COR-L47 (cell line): ENCODE results near the gene TF.

Experiments used
- DNase-seq: peaks from one replicate; lab custom pipeline; 2025; lab: John Stamatoyannopoulos, UW

The TF gene

GRCh38 chr3:133836497-133837158, 90.4 kb downstream of the TF start:
- no peak for DNase-seq

- DNase-seq, result no peak
Measured at GRCh38 chr3:133837487-133838295, 91.5 kb downstream of the TF start.

- no peak for DNase-seq
Measured at GRCh38 chr3:133838296-133838789, 92.2 kb downstream of the TF start.

GRCh38 chr3:133838916-133839800, 93.0 kb downstream of the TF start:
- no peak for DNase-seq

- DNase-seq, result no peak
Measured at GRCh38 chr3:133840055-133840737, 94.0 kb downstream of the TF start.

DNA sequence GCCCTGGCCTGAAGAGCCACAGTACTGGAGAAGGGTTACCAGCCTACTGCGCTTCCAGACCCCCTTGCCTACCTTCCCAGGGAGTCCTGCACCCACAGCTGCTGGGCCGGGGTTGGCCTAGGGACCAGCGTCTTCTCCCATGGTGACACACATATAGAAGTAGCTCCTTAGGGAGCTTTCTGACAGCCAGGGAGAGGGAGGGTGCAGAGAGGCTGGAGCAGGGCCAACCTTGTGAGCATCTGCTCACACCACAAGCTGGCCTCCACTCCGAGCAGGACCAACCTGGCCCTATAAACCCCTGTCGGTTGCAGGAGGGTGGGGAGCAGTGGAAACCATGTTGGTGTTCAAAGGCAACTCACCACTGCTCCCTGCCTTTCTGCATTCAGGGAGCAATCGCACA, 94.6 kb downstream of the TF start:
- DNase-seq, result no peak

GRCh38 chr3:133841196-133841595, 95.0 kb downstream of the TF start:
- DNase-seq, result no peak

DNA sequence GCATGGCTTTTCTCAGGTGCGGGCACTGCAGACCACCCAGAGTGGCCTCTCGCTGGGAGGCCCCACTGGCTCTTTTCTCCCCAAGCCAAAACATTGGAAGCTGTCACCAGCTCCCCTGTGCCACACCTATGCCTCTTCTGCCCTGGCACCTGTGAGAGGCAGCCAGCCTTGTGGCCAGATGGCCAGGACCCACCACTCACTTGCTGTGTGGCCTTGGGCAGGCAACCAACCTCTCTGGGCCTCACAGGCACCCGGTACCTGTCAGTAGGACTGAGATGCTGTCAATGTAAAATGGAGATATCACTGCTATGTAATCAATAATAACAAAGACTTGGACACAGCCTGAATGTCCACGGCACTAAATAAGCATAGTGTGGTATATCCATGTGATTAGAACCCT, 96.0 kb downstream of the TF start:
- DNase-seq, result no peak

DNA sequence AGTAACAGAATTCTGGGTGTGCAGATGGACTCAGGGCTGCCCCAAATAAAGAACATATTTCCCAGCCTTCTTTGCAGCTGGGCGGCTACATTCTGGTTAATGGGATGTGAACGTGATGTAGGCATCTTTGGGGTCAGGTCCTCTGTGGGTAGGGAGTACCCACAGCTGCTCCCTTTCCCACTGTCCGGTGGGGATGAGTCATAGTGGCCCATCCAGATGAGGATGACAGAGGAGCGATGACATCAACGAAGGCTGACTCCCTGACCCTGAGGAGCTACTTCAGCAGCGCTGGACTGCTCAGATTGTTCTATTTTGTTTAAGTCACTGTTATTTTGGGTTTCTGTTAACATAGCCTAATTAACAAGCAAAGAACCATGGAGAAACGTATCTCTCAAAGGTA, 97.4 kb downstream of the TF start:
- DNase-seq, result no peak

DNA sequence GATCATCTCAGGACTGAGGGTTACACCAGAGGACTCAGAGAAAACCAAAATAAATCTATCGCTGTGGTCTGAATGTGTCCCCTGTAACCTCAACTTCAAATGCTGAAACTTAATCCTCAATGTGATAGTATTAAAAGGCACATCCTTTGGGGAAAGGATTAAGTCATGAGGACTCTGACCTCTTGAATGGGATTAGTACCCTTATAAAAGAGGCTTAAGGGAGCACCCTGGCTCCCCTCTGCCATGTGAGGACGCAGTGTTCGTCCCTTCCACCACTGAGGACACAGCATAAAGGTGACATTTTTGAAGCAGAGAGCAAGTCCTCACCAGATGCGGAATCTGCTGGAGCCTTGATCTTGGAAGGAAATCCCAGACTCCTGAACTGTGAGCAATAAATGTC, 98.9 kb downstream of the TF start:
- DNase-seq, result no peak
